Prostate gland (tissue), 2 donors: ENCODE data around the gene ADAP1.

Experiments
- CTCF ChIP-seq, 4 experiments: fragments of 200-600 bp in 2 of 4; fragments of 450-650 bp in 2 of 4; sonication (generic) in 2 of 4; IDR thresholded peaks; 1 replicate in 3 of 4; 2 replicates in 1 of 4; pipeline ENCODE4 v1.5.1; 2016 to 2019; ENCODE audit warnings: antibody characterized with exemption in 4 of 4, mild to moderate bottlenecking in 2 of 4, moderate library complexity in 2 of 4
- POLR2AphosphoS5 ChIP-seq: sonication (generic); formaldehyde crosslinking; IDR thresholded peaks from one replicate; pipeline ENCODE4 v1.6.1; 2017; ENCODE audit warnings: antibody characterized with exemption

DNA sequence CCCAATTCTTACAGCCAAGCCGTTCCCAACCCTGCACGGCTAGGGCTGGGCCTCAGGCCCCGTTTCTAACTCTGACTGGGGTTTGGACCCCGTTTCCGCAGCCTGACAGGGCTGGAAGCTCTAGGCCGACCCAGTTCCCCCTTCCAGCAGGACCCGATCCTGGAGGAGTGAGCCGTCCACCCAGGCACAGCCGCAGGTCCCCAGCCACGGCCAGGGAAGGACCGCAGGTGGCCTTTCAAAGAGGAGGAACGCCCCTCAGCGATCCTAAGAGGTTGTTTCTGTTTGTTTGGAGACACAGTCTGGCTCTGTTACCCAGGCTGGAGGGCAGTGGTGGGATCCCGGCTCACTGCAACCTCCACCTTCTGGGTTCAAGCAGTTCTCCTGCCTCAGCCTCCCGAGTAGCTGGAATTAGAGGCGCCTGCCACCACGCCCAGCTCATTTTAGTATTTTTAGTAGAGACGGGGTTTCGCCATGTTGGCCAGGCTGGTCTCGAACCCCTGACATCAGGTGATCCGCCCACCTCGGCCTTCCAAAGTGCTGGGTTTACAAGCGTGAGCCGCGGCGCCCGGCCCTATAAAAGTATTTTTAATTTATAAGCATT is 78.9 kb downstream of the ADAP1 start:
- TF ChIP-seq CTCF (IDR thresholded peaks at IDR 0.05) = no peak
- TF ChIP-seq POLR2AphosphoS5 = no peak
